Measurements from ENCODE around the gene PSMA3.

PSMA3 gene

DNA sequence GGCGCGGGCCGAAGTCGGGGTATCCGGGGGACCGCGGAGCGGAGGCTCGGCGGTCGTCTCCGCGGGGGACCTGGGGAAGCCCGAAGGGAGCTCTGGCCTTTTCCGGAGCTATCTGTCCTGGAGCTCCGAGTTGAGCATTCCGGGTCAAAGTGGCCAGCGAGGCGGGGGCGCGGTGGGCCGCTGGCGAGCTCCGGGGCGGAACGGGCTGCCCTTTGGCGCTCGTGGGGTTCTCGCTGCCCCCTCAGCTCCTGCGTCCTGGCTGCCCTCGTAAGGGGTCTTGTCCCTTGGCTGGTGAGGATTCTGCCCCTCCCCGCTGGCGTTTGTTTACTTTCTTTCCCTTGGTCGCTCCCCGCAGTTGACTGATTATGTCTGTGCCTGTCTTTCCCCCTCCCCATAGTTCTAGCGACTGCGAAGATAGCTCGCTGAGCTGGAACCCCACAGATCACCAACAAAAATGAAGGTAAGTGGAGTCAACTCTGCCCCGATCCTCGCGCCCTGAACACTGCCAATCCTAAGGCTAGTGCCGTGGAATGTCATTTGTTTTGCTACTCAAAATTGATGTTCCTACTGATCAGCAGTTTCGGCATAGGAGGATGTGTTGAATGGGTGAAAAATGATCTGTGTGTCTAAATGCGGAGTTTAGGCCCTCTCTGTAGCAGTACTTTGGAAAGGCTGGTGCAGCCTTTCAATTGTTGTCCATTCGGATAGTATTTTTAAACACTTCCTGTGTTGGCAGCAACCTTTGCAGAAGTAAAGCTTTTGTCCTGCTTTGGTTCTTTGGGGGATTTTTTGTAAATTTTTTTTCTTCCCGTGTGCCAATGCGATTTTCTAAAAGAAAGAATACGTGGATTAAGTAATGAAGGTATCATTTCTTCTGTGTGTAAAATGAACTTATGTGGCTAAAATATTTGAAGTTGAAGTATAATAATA, 55.0 kb downstream of the PSMA3 start:
- DNase-seq (ENCODE audit: low read depth), result no peak

DNA sequence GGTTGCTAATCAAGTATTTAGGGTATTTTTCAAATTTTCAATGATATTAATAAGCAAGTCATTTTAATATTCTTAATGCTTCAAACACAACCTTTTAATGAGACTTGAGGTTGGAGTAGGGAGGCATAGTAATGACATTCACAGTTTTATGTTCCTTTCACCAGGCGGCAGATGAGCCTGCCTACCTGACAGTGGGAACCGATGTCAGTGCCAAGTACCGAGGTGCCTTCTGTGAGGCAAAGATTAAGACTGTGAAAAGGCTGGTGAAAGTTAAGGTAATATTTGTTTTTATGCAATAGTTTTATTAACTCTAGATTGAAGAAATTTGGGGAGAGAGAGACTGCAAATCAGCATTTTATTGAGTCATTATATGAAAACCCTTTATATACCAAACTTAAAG, 56.8 kb downstream of the PSMA3 start:
- DNase-seq (ENCODE audit: low read depth), result no peak

- DNase-seq (ENCODE audit: low read depth), result no peak
Observed at GRCh38 chr14:58305730-58306129, 61.1 kb downstream of the PSMA3 start.

DNA sequence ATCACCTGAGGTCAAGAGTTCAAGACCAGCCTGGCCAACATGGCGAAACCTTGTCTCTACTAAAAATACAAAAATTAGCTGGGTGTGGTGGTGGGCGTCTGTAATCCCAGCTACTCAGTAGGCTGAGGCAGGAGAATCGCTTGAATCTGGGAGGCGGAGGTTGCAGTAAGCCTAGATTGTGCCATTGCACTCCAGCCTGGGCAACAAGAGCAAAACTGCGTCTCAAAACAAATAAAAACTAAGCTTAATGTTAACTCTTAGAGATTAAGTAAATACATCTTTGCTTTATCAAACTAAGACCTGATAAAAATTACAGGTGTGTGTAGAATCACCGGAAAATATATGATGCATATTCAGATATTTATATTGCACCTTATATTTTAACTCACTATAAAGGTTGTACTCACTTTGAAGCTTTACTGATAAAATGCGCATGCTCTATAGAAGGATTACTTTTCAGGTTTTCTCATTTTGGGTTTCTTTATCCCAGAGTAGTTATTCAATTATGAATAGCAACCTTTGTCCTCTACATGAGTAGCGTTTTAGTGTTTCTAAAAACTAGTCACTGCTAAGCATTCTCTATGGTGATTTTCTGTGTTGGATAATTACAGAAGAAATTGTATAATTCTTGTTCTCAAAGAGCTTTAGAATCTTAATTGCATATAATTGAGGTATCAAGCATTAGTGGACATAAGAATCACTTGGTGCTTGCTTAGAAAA, 63.1 kb downstream of the PSMA3 start:
- no peak for DNase-seq (ENCODE audit: low read depth)

DNA sequence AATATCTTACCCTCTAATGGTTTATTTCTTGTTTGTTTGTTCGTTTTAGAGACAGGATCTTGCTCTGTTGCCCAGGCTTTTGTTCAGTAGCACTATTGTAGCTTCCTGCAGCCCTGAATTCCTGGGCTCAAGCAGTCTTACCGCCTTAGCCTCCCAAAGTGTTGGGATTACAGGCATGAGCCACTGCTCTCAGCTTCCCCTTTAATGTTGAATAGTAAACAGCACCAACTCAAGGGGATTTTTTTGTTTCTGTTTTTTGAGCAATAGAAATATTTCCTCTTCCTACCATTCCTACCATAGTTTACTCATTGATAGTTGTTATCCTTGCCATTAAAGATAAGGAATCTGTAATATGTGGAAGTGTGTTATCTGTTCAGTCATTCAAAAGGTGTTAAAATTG, 64.4 kb downstream of the PSMA3 start:
- DNase-seq (ENCODE audit: low read depth), result no peak

DNA sequence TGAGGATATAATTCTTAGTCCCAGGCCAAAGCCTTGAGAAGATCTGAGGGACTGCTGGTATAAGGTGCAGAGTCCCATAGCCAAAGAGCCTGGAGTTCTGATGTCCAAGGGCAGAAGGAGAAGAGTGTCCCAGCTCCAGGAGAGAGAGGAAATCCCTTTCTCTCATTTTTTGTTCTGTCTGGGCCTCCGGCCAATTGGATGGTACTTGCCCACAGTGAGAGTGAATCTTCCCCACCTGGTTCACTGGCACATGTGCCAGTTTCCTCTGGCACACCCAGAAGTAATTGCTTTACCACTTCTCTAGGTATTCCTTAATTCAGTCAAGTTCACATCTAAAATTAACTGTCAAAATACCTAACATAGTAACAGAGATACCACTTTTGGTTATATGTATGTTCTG, 69.1 kb downstream of the PSMA3 start:
- DNase-seq (ENCODE audit: low read depth), result no peak

DNA sequence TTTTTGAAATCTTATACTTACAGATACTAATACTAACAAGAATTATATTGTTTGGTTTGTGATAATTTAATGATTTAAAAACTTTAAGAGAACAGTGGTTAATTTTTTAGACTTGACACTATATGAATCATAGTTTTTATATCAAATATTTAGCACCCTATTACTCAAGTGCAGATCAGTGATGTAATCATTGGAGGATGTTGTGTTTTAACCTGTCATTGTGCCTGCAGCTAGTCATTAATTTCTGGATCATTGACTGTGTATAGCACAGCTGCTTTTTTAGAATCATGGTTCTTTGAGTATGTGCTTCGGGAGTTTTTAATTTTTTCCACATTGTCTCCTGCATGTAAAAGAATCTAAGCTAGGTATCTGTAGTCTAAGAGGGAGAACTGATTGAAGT, 71.0 kb downstream of the PSMA3 start:
- no peak for DNase-seq (ENCODE audit: low read depth)

All from activated T-helper 9 cell treated with anti-CD3 and anti-CD28 coated beads, Interleukin-2, amount 50 U/mL, for 16 hours (primary cell).